Neural cell (in vitro differentiated cells): Measurements from ENCODE around the gene SLC17A5. TPM values are rescaled to one million over a fixed set of nuclear protein-coding genes. Genes with fewer than 3 reads are reported as not detected.

Source experiments
- H2AFZ ChIP-seq: fragments of 200-600, 300-800 bp; sonication (generic), shearing (Covaris generic); 2 replicates; pipeline ENCODE4 v1.6.0; 2014; ENCODE audit warnings: low read depth, mild to moderate bottlenecking, antibody characterized with exemption, low read length, moderate library complexity
- H3F3A ChIP-seq: fragments of 200-600 bp; shearing (Covaris generic); 2 replicates; pipeline ENCODE4 v1.6.1; 2016; ENCODE audit warnings: mild to moderate bottlenecking, moderate library complexity, mixed read lengths, antibody characterized with exemption, low read length; ENCODE audit not compliant: insufficient read depth, poor library complexity, severe bottlenecking
- H3K27ac ChIP-seq: fragments of 200-600, 300-800 bp; sonication (generic), shearing (Covaris generic); 2 replicates; pipeline ENCODE4 v1.5.1; 2014; ENCODE audit warnings: mild to moderate bottlenecking, low read length, moderate library complexity
- H3K27me3 ChIP-seq: fragments of 300-800, 200-600 bp; sonication (generic), shearing (Covaris generic); 2 replicates; pipeline ENCODE4 v1.6.0; 2014; ENCODE audit warnings: mild to moderate bottlenecking, low read depth, low read length, moderate library complexity; ENCODE audit not compliant: insufficient read depth
- H3K36me3 ChIP-seq: fragments of 300-800, 200-600 bp; sonication (generic), shearing (Covaris generic); 2 replicates; pipeline ENCODE4 v1.5.1; 2014; ENCODE audit warnings: mild to moderate bottlenecking, antibody characterized with exemption, low read length, moderate library complexity; ENCODE audit not compliant: insufficient read depth
- H3K4me2 ChIP-seq: fragments of 300-800, 200-600 bp; sonication (generic), shearing (Covaris generic); 2 replicates; pipeline ENCODE4 v1.6.0; 2014; ENCODE audit warnings: mild to moderate bottlenecking, low read length
- H3K4me3 ChIP-seq: fragments of 300-800, 200-600 bp; sonication (generic), shearing (Covaris generic); 2 replicates; pipeline ENCODE4 v1.5.1; 2014; ENCODE audit warnings: mild to moderate bottlenecking, low read length, moderate library complexity
- H3K79me2 ChIP-seq: fragments of 200-600 bp; shearing (Covaris generic); replicated peaks from 2 replicates; pipeline ENCODE4 v1.6.0; 2014; ENCODE audit warnings: mild to moderate bottlenecking, low read length, moderate library complexity; ENCODE audit not compliant: insufficient read depth
- H3K9ac ChIP-seq: fragments of 300-800, 200-600 bp; sonication (generic), shearing (Covaris generic); 2 replicates; pipeline ENCODE4 v1.6.1; 2016; ENCODE audit warnings: mild to moderate bottlenecking, low read length, mixed read lengths
- H3K9me2 ChIP-seq: fragments of 200-600 bp; shearing (Covaris generic); 2 replicates; pipeline ENCODE4 v1.6.1; 2016; ENCODE audit warnings: mild to moderate bottlenecking, low read length, mixed read lengths; ENCODE audit not compliant: insufficient read depth
- H3K9me3 ChIP-seq: fragments of 200-600, 300-800 bp; sonication (generic), shearing (Covaris generic); 2 replicates; pipeline ENCODE4 v1.6.1; 2016; ENCODE audit warnings: mild to moderate bottlenecking, mixed run types, low read length, moderate library complexity, mixed read lengths
- H4K20me1 ChIP-seq: fragments of 200-600 bp; shearing (Covaris generic); 2 replicates; pipeline ENCODE4 v1.6.1; 2016; ENCODE audit warnings: mild to moderate bottlenecking, mixed run types; ENCODE audit not compliant: insufficient read depth
- CTCF ChIP-seq: fragments of 450-650 bp; IDR thresholded peaks from 2 replicates; pipeline ENCODE4 v1.5.1; 2014; ENCODE audit warnings: antibody characterized with exemption, mild to moderate bottlenecking, moderate library complexity; ENCODE audit not compliant: poor library complexity, severe bottlenecking
- EP300 ChIP-seq: fragments of 450-650 bp; conservative IDR thresholded peaks from 2 replicates; pipeline ENCODE4 v1.6.1; 2014; ENCODE audit warnings: antibody characterized with exemption, mild to moderate bottlenecking, moderate library complexity; ENCODE audit not compliant: poor library complexity, severe bottlenecking
- EZH2 ChIP-seq: fragments of 200-600, 300-800 bp; shearing (Covaris generic), sonication (generic); IDR thresholded peaks from 2 replicates; pipeline ENCODE4 v1.6.1; 2014; ENCODE audit warnings: antibody characterized with exemption, low read length, borderline replicate concordance, mild to moderate bottlenecking; ENCODE audit not compliant: insufficient read depth, poor library complexity, severe bottlenecking
- MXI1 ChIP-seq: fragments of 450-650 bp; conservative IDR thresholded peaks from 2 replicates; pipeline ENCODE4 v1.6.1; 2014; ENCODE audit warnings: antibody characterized with exemption, mild to moderate bottlenecking; ENCODE audit not compliant: poor library complexity, severe bottlenecking
- POLR2AphosphoS5 ChIP-seq: IDR thresholded peaks from 2 replicates; pipeline ENCODE4 v1.6.1; 2012
- RAD21 ChIP-seq: fragments of 450-650 bp; conservative IDR thresholded peaks from 2 replicates; pipeline ENCODE4 v1.6.1; 2014; ENCODE audit warnings: antibody characterized with exemption, mild to moderate bottlenecking, moderate library complexity
- REST ChIP-seq: IDR thresholded peaks from 2 replicates; pipeline ENCODE4 v1.6.1; 2012; ENCODE audit warnings: borderline replicate concordance
- SMC3 ChIP-seq: fragments of 450-650 bp; conservative IDR thresholded peaks from 2 replicates; pipeline ENCODE4 v1.6.1; 2014; ENCODE audit warnings: antibody characterized with exemption, mild to moderate bottlenecking, moderate library complexity; ENCODE audit not compliant: poor library complexity
- TAF1 ChIP-seq: IDR thresholded peaks from 2 replicates; pipeline ENCODE4 v1.6.1; 2012; ENCODE audit warnings: low read depth
- polyA plus RNA-seq: library from polyadenylated mRNA; depleted of rRNA; stranded (reverse); fragments of >200 nt; gene quantifications from 2 replicates; pipeline ENCODE4 v1.2.3, GENCODE V29; 2014

SLC17A5 gene
- polyA plus RNA-seq, 1 donor from 2014 or later: 12.3 TPM

GRCh38 chr6:73564578-73565345, 89.0 kb downstream of the SLC17A5 start:
- Histone ChIP-seq H3K79me2 (no peaks in the 10 kb centered on the region), H2AFZ (no peak overlapping the region), H3K4me2 (no peak overlapping the region), H3K4me3 (no peak overlapping the region), H3K27ac (no peak overlapping the region), H3K9me3 (no peaks in the 10 kb centered on the region), H3K9ac (no peak overlapping the region), H3K36me3 (no peaks in the 10 kb centered on the region), H3K9me2 (no peaks in the 10 kb centered on the region), H3F3A (no peaks in the 10 kb centered on the region), H4K20me1 (no peaks in the 10 kb centered on the region), H3K27me3 (no peaks in the 10 kb centered on the region)
- TF ChIP-seq MXI1: no peak
- no peak for TF ChIP-seq SMC3
- TF ChIP-seq RAD21: no peak
- no peak for TF ChIP-seq EP300
- no peak for TF ChIP-seq TAF1
- no peak for TF ChIP-seq REST
- no peak for TF ChIP-seq EZH2
- no peak for TF ChIP-seq POLR2AphosphoS5
- TF ChIP-seq CTCF: no peak

- TF ChIP-seq TAF1 (no peak), POLR2AphosphoS5 (no peak), RAD21 (no peak), CTCF (no peak), REST (no peak), MXI1 (no peak)
- no peak overlapping the region for H3K4me3 ChIP-seq
- no peak overlapping the region for H3K4me2 ChIP-seq
- H3K9me3 ChIP-seq: no peaks in the 10 kb centered on the region
- no peak overlapping the region for H3K27ac ChIP-seq
- no peak overlapping the region for H2AFZ ChIP-seq
- H3F3A ChIP-seq: no peaks in the 10 kb centered on the region
- no peaks in the 10 kb centered on the region for H3K79me2 ChIP-seq
- no peaks in the 10 kb centered on the region for H3K36me3 ChIP-seq
- H3K27me3 ChIP-seq: no peaks in the 10 kb centered on the region
- no peaks in the 10 kb centered on the region for H4K20me1 ChIP-seq
- H3K9ac ChIP-seq: no peak overlapping the region
- no peaks in the 10 kb centered on the region for H3K9me2 ChIP-seq
Observed at GRCh38 chr6:73562558-73562957, 91.2 kb downstream of the SLC17A5 start.
